A673 (cell line): ENCODE results near the gene HPF1. TPM values are rescaled to one million over a fixed set of nuclear protein-coding genes. Genes with fewer than 3 reads are reported as not detected.
A peak's percentile ranks its signal among the peaks of the same experiment; 100 is the strongest.
"Not testable (repeated sequence)": the region's sequence is repeated elsewhere in the genome, so short reads cannot be mapped to it uniquely, and the experiment has no call there.

Source experiments
- BruUV-seq: library from RNA; stranded (reverse); fragments of 400-500 nt; replicated peaks from 2 replicates; lab custom pipeline; 2021; lab: Mats Ljungman, UMichigan
- CTCF ChIA-PET: fragments of 300-600 bp; sonication (Branson Sonifier 250); formaldehyde crosslinking; loops from one replicate; lab custom pipeline; 2022; ENCODE audit warnings: antibody characterized with exemption; lab: Charles Lee
- POLR2A ChIA-PET: fragments of 300-600 bp; sonication (Branson Sonifier 250); formaldehyde crosslinking; loops from one replicate; lab custom pipeline; 2022; ENCODE audit warnings: antibody characterized with exemption; ENCODE audit not compliant: low non-redundant PET; lab: Charles Lee
- DNase-seq: peaks from one replicate; pipeline ENCODE4 v3.0.0-alpha.2; 2015; ENCODE audit warnings: low spot score
- H3K27ac ChIP-seq: fragments of 200-600 bp; sonication (generic); 2 replicates; pipeline ENCODE4 v1.5.1; 2016; ENCODE audit warnings: mixed run types, low read depth, mild to moderate bottlenecking, mixed read lengths, antibody characterized with exemption, low read length; ENCODE audit not compliant: poor library complexity, severe bottlenecking
- H3K27me3 ChIP-seq: fragments of 200-600 bp; sonication (generic); replicated peaks from 2 replicates; pipeline ENCODE4 v1.6.1; 2017; ENCODE audit warnings: mixed run types, low read depth, mild to moderate bottlenecking, mixed read lengths, antibody characterized with exemption, low read length; ENCODE audit not compliant: insufficient read depth, poor library complexity
- H3K36me3 ChIP-seq: fragments of 200-600 bp; sonication (generic); 2 replicates; pipeline ENCODE4 v1.6.1; 2016; ENCODE audit warnings: mixed run types, mild to moderate bottlenecking, mixed read lengths, antibody characterized with exemption, low read length; ENCODE audit not compliant: insufficient read depth, poor library complexity, severe bottlenecking
- H3K4me1 ChIP-seq: fragments of 200-600 bp; sonication (generic); 2 replicates; pipeline ENCODE4 v1.6.1; 2017; ENCODE audit warnings: mixed run types, mild to moderate bottlenecking, mixed read lengths, antibody characterized with exemption, low read length; ENCODE audit not compliant: insufficient read depth, poor library complexity, severe bottlenecking
- H3K4me3 ChIP-seq: fragments of 200-600 bp; sonication (generic); 2 replicates; pipeline ENCODE4 v1.5.1; 2016; ENCODE audit warnings: low read depth, mixed run types, mild to moderate bottlenecking, mixed read lengths, low read length; ENCODE audit not compliant: poor library complexity, severe bottlenecking
- H3K9me3 ChIP-seq: fragments of 200-600 bp; sonication (generic); 2 replicates; pipeline ENCODE4 v1.6.1; 2016; ENCODE audit warnings: mixed run types, low read depth, mild to moderate bottlenecking, mixed read lengths, antibody characterized with exemption, low read length; ENCODE audit not compliant: poor library complexity, severe bottlenecking
- EZH2 ChIP-seq: fragments of 200-600 bp; sonication (generic); IDR thresholded peaks from 2 replicates; pipeline ENCODE4 v1.6.1; 2017; ENCODE audit warnings: borderline replicate concordance, low read depth, mild to moderate bottlenecking, mixed read lengths, antibody characterized with exemption, low read length; ENCODE audit not compliant: poor library complexity, severe bottlenecking
- intact Hi-C: fragments of 100-400 bp; cut with micrococcal nuclease; formaldehyde crosslinking; loops from one replicate; pipeline ENCODE4 v1.10.0; 2022; ENCODE audit not compliant: unreplicated experiment
- total RNA-seq: library from RNA; stranded (reverse); gene quantifications from 2 replicates; pipeline ENCODE4 v1.2.3, GENCODE V29; 2021
- TF ChIP-seq, protein P1 (sequence below): fragments of 300-800, 200-600 bp; sonication (generic); conservative IDR thresholded peaks from 2 replicates; pipeline ENCODE4 v1.5.1; 2017; ENCODE audit warnings: low read depth, mild to moderate bottlenecking, antibody characterized with exemption, low read length, moderate library complexity, mixed read lengths

HPF1 gene
- total RNA-seq, 1 experiment from 2014 or later, result 54.4 TPM

- no peak overlapping the region for H3K27ac ChIP-seq
- intact Hi-C loops, result no loop called here
- no peaks in the 10 kb centered on the region for H3K36me3 ChIP-seq
- H3K4me3 ChIP-seq, result no peak overlapping the region
- CTCF ChIA-PET, result interaction anchor here (1.4 kb wide), 1 partner anchor 17 kb away, joined by 3 read pairs; no protein-coding TSS in a partner anchor
- BruUV-seq, result no TSS peak
- no peaks in the 10 kb centered on the region for H3K9me3 ChIP-seq
- POLR2A ChIA-PET, result no interaction called here
- TF ChIP-seq EZH2, result no peak
- TF ChIP-seq, protein P1, sequence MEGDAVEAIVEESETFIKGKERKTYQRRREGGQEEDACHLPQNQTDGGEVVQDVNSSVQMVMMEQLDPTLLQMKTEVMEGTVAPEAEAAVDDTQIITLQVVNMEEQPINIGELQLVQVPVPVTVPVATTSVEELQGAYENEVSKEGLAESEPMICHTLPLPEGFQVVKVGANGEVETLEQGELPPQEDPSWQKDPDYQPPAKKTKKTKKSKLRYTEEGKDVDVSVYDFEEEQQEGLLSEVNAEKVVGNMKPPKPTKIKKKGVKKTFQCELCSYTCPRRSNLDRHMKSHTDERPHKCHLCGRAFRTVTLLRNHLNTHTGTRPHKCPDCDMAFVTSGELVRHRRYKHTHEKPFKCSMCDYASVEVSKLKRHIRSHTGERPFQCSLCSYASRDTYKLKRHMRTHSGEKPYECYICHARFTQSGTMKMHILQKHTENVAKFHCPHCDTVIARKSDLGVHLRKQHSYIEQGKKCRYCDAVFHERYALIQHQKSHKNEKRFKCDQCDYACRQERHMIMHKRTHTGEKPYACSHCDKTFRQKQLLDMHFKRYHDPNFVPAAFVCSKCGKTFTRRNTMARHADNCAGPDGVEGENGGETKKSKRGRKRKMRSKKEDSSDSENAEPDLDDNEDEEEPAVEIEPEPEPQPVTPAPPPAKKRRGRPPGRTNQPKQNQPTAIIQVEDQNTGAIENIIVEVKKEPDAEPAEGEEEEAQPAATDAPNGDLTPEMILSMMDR, result peak; percentile 40
- H3K27me3 ChIP-seq, result no peaks in the 10 kb centered on the region
- no peaks in the 10 kb centered on the region for H3K4me1 ChIP-seq
- DNase-seq, result no peak
Measured at GRCh38 chr4:169774466-169775445, 17.0 kb upstream of the HPF1 start.

DNA sequence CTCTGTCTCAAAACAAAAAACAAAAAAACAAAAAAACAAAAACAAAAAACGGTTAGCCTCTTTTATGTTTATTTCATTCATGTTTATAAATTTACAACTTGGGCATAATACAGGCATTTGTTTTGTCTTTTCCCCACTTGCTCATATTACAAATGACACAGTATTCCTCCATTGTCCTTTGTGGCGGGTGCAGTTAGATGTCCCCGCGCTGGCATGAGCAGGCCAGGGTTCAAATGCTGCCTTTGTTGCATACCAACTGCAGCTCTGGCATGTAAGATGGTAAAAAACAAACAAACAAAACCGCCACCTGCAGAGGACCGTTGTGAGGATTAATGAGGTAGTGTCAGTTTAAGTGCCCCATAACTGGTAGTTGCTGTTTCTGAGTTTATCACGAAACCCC lies 16.1 kb upstream of the HPF1 start:
- intact Hi-C loops, result no loop called here
- no peaks in the 10 kb centered on the region for H3K36me3 ChIP-seq
- no peak for DNase-seq
- ChIA-PET CTCF (no interaction called here), POLR2A (no interaction called here)
- no peaks in the 10 kb centered on the region for H3K9me3 ChIP-seq
- H3K27ac ChIP-seq, result no peak overlapping the region
- no peaks in the 10 kb centered on the region for H3K27me3 ChIP-seq
- TF ChIP-seq, protein P1, result no peak
- no peak for TF ChIP-seq EZH2
- no peak overlapping the region for H3K4me3 ChIP-seq
- BruUV-seq, result no TSS peak
- H3K4me1 ChIP-seq, result no peaks in the 10 kb centered on the region

- CTCF ChIA-PET, H3K4me1 ChIP-seq, BruUV-seq, intact Hi-C loops, POLR2A ChIA-PET, DNase-seq, H3K9me3 ChIP-seq, H3K27ac ChIP-seq, H3K4me3 ChIP-seq, H3K27me3 ChIP-seq, H3K36me3 ChIP-seq: not testable (repeated sequence)
Measured at GRCh38 chr4:169771556-169772080, 13.9 kb upstream of the HPF1 start.
